GM18526 (cell line): Measurements from ENCODE around the gene SLC46A2.

Experiments
- POLR2A ChIP-seq: IDR thresholded peaks from 3 replicates; pipeline ENCODE4 v1.6.1; 2011; ENCODE audit not compliant: insufficient read length; ENCODE audit errors: extremely low read depth

The SLC46A2 gene

GRCh38 chr9:112850840-112851239, 39.8 kb downstream of the SLC46A2 start:
- no peak for TF ChIP-seq POLR2A

DNA sequence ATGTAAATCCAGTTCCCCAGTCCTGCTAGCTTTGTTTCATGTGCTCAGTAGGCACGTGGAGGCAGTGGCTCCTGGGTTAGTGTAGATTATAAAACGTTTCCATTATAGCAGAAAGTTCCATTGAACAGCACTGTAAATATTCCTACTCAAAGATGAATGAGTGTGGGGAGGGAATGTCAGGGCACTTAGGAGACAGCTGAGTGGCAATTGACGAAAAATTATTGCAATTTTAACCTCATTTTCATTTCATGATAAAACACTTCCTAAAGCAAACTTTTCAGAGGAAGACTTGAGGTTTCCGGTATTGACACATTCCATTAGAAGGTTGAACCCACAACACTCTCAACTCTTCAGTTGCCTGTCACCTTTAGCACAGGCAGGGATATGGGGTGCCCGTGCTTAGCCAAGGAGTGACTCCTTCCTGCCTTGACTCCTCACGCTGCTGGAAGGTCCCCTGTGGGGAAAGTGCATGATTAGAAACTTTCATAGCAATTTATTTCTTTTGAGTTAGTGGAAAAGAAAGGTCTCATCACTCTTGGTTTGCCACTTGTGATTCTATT, 41.2 kb downstream of the SLC46A2 start:
- TF ChIP-seq POLR2A, result no peak

- TF ChIP-seq POLR2A, result no peak
Measured at GRCh38 chr9:112848316-112849151, 42.1 kb downstream of the SLC46A2 start.

DNA sequence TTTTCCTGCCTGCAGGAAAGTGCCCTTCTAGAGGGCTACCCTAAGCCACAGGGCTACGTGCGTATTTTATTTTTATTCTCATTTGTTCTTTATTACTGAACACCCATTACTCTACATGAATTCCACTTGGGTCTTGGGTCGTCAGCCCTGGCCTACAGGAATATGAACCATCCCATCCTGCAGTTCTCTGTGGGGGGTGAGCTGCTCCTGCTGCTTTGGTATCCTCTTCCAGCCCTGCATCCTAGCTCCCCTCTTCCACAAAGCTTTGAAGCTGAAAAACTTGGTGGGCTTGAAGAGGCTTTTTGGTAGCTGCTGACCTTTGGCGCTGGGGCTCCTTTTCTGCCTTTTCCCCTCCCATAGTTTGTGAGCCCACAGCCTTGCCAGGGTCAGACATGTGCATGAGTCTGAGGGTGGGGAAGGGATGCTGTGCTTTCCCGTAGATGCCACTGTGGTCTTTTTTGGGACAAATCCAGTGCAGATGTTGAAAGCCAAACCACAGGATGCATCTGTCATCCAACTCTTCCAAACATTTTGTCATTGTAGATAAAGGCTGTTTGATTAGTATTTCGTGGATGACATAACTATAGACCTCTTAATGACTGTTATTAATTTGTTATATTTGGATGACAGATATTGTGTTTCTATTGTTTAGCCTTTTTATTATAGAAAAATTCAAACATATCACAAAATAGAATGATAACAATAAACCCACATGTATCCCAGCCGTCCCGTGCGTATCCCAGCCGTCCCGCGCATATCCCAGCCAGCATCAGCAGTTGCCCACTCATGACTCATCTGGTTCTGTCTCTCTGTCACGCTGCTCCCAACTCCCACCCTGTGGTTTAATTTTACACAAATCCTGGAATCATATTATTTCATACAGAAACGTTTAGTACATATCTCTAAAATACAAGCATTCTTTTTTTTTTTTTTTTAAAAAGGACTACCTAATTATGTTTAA, 43.9 kb downstream of the SLC46A2 start:
- no peak for TF ChIP-seq POLR2A

GRCh38 chr9:112844771-112845542, 45.7 kb downstream of the SLC46A2 start:
- no peak for TF ChIP-seq POLR2A

GRCh38 chr9:112842555-112842954, 48.1 kb downstream of the SLC46A2 start:
- TF ChIP-seq POLR2A, result no peak

DNA sequence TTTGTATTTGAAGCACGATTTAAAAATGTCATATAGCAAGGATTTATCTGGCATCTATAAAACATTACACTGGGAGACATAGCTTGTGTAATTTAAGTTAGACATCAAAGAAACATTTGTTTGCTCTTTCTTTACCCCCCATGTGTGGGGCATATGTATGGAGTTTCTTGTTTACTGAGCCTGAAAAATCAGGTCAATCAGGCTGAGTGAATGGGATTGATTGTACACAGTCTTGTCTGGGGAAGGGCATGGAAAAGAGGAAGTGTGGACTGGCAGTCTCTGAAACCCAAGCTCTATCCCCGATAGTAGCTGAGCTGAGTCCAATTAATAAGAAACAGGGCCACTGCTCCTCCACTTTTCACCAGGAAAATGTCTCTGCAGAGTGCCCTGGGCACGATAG, 49.4 kb downstream of the SLC46A2 start:
- no peak for TF ChIP-seq POLR2A

DNA sequence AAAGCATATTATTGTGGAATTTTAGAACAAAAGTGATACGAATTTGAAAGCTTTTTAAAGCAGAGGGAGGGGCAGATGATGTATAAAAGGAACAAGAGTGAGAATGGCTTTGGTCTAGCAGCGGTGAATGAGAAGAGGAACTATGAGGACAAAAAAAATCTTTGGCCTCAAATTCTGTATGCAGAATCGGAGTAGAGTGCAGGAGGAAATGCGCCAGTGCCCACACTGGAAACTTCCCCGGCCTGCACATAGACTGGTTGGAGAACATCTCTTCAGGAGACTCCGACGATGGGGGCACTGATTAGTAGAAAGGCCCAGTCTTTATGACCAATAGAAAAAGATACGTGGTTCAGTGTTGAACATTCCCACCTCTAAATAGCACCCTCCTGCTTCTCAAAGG, 51.3 kb downstream of the SLC46A2 start:
- TF ChIP-seq POLR2A, result no peak

DNA sequence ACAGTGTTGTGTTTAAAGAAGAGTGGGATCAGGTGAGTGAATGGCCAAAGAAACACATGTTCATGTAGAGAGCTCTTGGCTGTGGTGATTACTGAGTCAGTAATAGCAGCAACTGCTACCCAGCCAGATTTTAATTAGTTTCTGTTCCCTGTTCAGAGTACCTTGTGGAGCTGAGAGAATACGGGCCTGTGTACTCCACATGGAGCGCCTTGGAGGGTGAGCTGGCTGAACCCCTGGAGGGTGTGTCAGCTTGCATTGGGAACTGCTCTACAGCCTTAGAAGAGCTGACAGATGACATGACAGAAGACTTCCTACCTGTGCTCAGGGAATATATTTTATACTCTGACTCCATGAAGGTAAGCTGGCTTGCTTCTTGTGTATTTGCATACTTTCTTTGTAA, 52.3 kb downstream of the SLC46A2 start:
- no peak for TF ChIP-seq POLR2A

DNA sequence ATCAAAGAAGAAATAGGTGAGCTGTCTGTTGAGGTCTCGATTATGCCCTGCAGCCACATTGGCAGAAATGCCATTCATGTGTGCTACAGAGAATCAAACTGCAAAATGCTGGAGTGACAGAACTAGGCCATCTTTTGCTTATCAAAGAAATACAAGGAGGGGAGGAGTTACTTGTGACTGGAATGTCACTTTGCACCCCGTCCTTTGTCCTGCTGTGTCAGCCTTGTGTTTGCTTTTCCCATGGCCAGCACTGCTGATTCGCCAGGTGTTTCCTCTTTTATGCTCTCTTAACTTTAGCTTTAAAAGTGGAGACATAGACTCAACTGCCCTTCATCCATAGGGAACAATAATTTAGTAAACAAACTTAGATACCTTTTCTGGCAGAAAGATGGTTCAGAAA, 54.3 kb downstream of the SLC46A2 start:
- TF ChIP-seq POLR2A, result no peak

DNA sequence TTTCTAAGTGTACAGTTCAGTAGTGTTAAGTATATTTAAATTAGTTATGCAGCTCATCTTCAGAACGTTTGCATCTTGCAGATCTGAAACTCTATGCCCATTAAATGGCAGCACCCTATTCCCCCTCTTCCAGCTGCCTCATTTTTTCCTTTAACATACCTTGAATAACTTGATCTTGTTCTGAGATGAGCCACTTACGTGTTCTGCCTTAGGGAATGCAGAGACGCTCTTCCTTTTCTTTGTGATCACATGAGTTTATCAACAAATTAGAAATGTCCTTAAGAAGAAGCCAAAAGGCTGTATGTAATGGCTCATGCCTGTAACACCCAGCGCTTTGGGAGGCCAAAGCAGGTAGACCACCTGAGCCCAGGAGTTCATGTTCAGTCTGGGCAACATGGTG, 57.6 kb downstream of the SLC46A2 start:
- TF ChIP-seq POLR2A, result no peak

DNA sequence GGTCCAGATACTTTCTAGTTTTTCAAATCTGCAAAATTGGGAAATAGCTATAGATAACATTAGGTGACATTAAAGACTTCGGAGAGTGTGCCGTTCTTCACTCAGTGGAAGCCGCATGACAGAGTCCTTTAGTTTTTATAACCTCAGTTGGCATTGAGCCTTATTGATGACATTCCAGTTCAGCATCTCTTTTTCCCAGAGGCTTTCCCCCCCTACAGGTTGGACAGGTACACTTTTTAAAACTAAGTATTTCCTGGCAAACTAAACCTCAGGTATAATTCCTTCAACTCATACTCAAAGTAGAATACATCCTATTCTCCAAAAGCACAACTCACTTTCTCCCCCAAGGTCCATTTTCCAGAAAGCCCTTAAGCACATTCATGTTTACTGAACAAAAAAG, 58.7 kb downstream of the SLC46A2 start:
- TF ChIP-seq POLR2A, result no peak

DNA sequence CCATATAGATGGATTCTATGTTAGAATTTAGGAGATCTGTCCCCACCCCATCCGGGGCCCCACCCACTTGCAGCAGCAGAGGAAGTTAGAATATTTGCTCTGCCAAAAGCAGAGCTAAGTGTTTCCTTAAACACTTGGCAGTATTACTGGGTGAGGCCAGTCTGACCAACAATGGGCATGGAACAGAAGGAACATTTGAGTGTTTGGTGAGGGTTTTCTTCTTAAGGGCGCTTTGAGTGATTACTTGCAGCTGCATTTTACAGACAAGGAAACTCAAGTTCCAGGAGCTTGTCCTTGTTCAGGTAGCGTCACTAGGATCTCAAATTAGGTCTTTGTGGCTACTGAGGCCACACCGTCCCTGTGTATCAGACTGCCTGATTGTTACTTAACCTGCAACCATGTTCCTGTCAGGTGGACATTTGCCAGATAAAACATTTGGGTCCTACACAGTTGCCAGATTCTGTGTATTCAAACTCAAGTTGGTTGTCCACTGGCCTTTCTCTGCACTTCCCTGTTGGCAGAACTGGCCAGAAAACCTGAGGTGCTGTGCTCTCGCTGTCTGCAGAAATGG, 59.3 kb downstream of the SLC46A2 start:
- no peak for TF ChIP-seq POLR2A
